ENCODE results near the gene PKNOX2.

GRCh38 chr11:125285844-125286243 lies 121.3 kb downstream of the PKNOX2 start:
- no peak for TF ChIP-seq POLR2AphosphoS5 (IDR thresholded peaks at IDR 0.05)
- no peak for TF ChIP-seq CTCF (IDR thresholded peaks at IDR 0.05)
- no peak for TF ChIP-seq POLR2A (IDR thresholded peaks at IDR 0.05; ENCODE audit: low read depth)

All from esophagus muscularis mucosa (tissue), 3 donors.